K562 (cell line): ENCODE results near the gene INPP5D. TPM values are rescaled to one million over a fixed set of nuclear protein-coding genes. Genes with fewer than 3 reads are reported as not detected.
A peak's percentile ranks its signal among the peaks of the same experiment; 100 is the strongest.

ENCODE experiments used
- ATF4 ChIP-seq: fragments of 450-650 bp; formaldehyde crosslinking; IDR thresholded peaks from 2 replicates; pipeline ENCODE4 v1.4.0; 2022; ENCODE audit warnings: mild to moderate bottlenecking, moderate library complexity
- ATF6 ChIP-seq: sonication (generic); formaldehyde crosslinking; IDR thresholded peaks from 2 replicates; pipeline ENCODE4 v1.4.0; 2020; ENCODE audit warnings: mild to moderate bottlenecking, missing genetic modification reagents
- CUX1 ChIP-seq: fragments of 200-800 bp; sonication (Bioruptor generic); IDR thresholded peaks from 2 replicates; pipeline ENCODE4 v1.6.1; 2016; ENCODE audit warnings: missing genetic modification characterization, missing compliant biosample characterization
- ETV5 ChIP-seq: sonication (generic); formaldehyde crosslinking; IDR thresholded peaks from 2 replicates; pipeline ENCODE4 v1.4.0; 2020; ENCODE audit warnings: low read depth, mild to moderate bottlenecking, missing genetic modification reagents
- GABPA ChIP-seq: fragments of 200-800 bp; sonication (Bioruptor generic); conservative IDR thresholded peaks from 2 replicates; pipeline ENCODE4 v1.6.1; 2016; ENCODE audit warnings: low read depth, missing genetic modification characterization, missing compliant biosample characterization
- HDGF ChIP-seq: fragments of 450-650 bp; IDR thresholded peaks from 2 replicates; pipeline ENCODE4 v1.6.1; 2016
- ILK ChIP-seq: fragments of 450-650 bp; IDR thresholded peaks from 2 replicates; pipeline ENCODE4 v1.6.1; 2016; ENCODE audit warnings: missing genetic modification characterization, low read depth, mild to moderate bottlenecking, missing compliant biosample characterization, moderate library complexity, borderline replicate concordance
- KLF10 ChIP-seq: fragments of 250-450 bp; sonication (Bioruptor Pico); IDR thresholded peaks from 2 replicates; pipeline ENCODE4 v1.6.1; 2021; ENCODE audit warnings: matching md5 sums
- MBD1 ChIP-seq: fragments of 250-450 bp; sonication (Bioruptor Pico); IDR thresholded peaks from 2 replicates; pipeline ENCODE4 v1.8.0; 2022; ENCODE audit warnings: inconsistent platforms
- MTA2 ChIP-seq: fragments of 450-650 bp; IDR thresholded peaks from 2 replicates; pipeline ENCODE4 v1.6.1; 2016; ENCODE audit warnings: low read depth
- NCOA1 ChIP-seq: fragments of 450-650 bp; IDR thresholded peaks from 2 replicates; pipeline ENCODE4 v1.6.1; 2016; ENCODE audit warnings: low read depth
- POLR2AphosphoS5 ChIP-seq: IDR thresholded peaks from 2 replicates; pipeline ENCODE4 v1.6.1; 2011; ENCODE audit warnings: mild to moderate bottlenecking, low read depth, low read length, moderate library complexity; ENCODE audit not compliant: control insufficient read depth, insufficient read depth
- RAD21 ChIP-seq, 2 experiments: fragments of 250-450 bp in 1 of 2; fragments of 450-650 bp in 1 of 2; sonication (Bioruptor Pico) in 1 of 2; formaldehyde crosslinking in 1 of 2; IDR thresholded peaks in 1 of 2; conservative IDR thresholded peaks in 1 of 2; 2 replicates each; pipeline versions ENCODE4 v1.4.0 to v1.8.0; 2020 to 2022; ENCODE audit warnings: mild to moderate bottlenecking in 2 of 2, moderate library complexity in 1 of 2
- RCOR1 ChIP-seq, 2 experiments: IDR thresholded peaks; 2 replicates each; pipeline ENCODE4 v1.6.1; 2012; ENCODE audit warnings: low read depth in 2 of 2, low read length in 2 of 2, borderline replicate concordance in 1 of 2, improper control_type of control experiment in 1 of 2
- ZFP1 ChIP-seq: fragments of 450-650 bp; formaldehyde crosslinking; IDR thresholded peaks from 2 replicates; pipeline ENCODE4 v1.4.0; 2020; ENCODE audit warnings: mild to moderate bottlenecking, mixed read lengths
- ZFX ChIP-seq: sonication (generic); formaldehyde crosslinking; IDR thresholded peaks from 2 replicates; pipeline ENCODE4 v1.8.0; 2022; ENCODE audit warnings: mild to moderate bottlenecking, missing genetic modification reagents, moderate library complexity
- ZNF830 ChIP-seq: fragments of 250-450 bp; sonication (Bioruptor Pico); IDR thresholded peaks from 2 replicates; pipeline ENCODE4 v1.5.0; 2021; ENCODE audit warnings: mild to moderate bottlenecking
- polyA plus RNA-seq, 8 experiments: library from polyadenylated mRNA; depleted of rRNA in 4 of 8; stranded (reverse) in 5 of 8; unstranded in 3 of 8; fragments of >200 nt; fragmentation: Nextera tagmentation in 2 of 8; fragmentation: Illumina TruSeq in 1 of 8; extraction: Ambion mirVana in 2 of 8; extraction: Trizol in 1 of 8; gene quantifications; 2 replicates each; pipeline versions ENCODE4 v1.2.1 to v1.2.3, GENCODE V29; 2011 to 2014; ENCODE audit warnings: inconsistent platforms in 1 of 8, missing spikeins in 1 of 8
- total RNA-seq, 7 experiments: library from RNA; depleted of rRNA in 6 of 7; stranded (reverse); fragments of >200 nt in 6 of 7; fragmentation: Illumina TruSeq in 2 of 7; extraction: Trizol in 2 of 7; gene quantifications; 2 replicates each; pipeline versions ENCODE4 v1.2.1 to v1.2.3, GENCODE V29; 2011 to 2021; ENCODE audit warnings: low replicate concordance in 1 of 7

Gene INPP5D
- total and polyA plus RNA-seq, 9 of the 15 experiments (the other 6 are each of a cell fraction or from before 2014, with no cell fraction given), result 0.55 to 6.2 (median 2.2) TPM

- TF ChIP-seq ZFP1 (CRISPR knock-in tag) (no peak), POLR2AphosphoS5 (peak; percentile 97), GABPA (tag) (no peak), RCOR1 (IDR thresholded peaks at IDR 0.05; ENCODE audit: borderline replicate concordance in 1 of 2, low read depth in 2 of 2, low read length in 2 of 2) (peak in 1 of 2 experiments; percentile 89; a peak in 3 of 4 replicates), MTA2 (peak; percentile 96), HDGF (no peak), KLF10 (CRISPR knock-in tag) (no peak), ZFX (CRISPR knock-in tag) (peak; percentile 47; the same call in 1 of the 2 replicates), NCOA1 (peak; percentile 92), CUX1 (CRISPR knock-in tag) (peak; percentile 62; the same call in 1 of the 2 replicates), MBD1 (CRISPR knock-in tag) (no peak), RAD21 (CRISPR knock-in tag; conservative IDR thresholded peaks at IDR 0.05 in 1 of 2, IDR thresholded peaks at IDR 0.05 in 1 of 2) (no peak), ILK (tag) (no peak), ZNF830 (CRISPR knock-in tag) (no peak), ATF6 (CRISPR knock-in tag) (0 out of 2 replicates have a peak, but pooled peaks have one; percentile 70), ATF4 (CRISPR knock-in tag) (no peak; the same call in 1 of the 2 replicates), ETV5 (CRISPR knock-in tag) (peak; percentile 51; the same call in 1 of the 2 replicates)
Measured at GRCh38 chr2:233091595-233092375, 31.6 kb downstream of the INPP5D start (continued).
